Non-pigmented ciliary epithelial cell (primary cell): ENCODE results near the gene OR4P4.

Source experiments
- DNase-seq: peaks from one replicate; pipeline ENCODE4 v3.0.0-alpha.2; 2010; ENCODE audit warnings: low read depth

Gene OR4P4

GRCh38 chr11:55634813-55635212, at the start of gene OR4P4:
Gene OR4P4 (plus strand): TSS chr11:55635113.
- no peak for DNase-seq

GRCh38 chr11:55607545-55607944, 27.4 kb upstream of the OR4P4 start, which contains the start of gene OR4C11:
Gene OR4C11 (minus strand): TSS chr11:55607645. CDS start chr11:55604373, 3,272 bp downstream.
- no peak for DNase-seq

- no peak for DNase-seq
These were observed 10.4 kb upstream of the OR4P4 start for GRCh38 chr11:55624531-55624930.

GRCh38 chr11:55648027-55648426, 13.1 kb downstream of the OR4P4 start, which contains the start of gene OR4S2:
Gene OR4S2 (plus strand): TSS chr11:55648327. CDS start chr11:55650904, 2,577 bp downstream.
- no peak for DNase-seq

GRCh38 chr11:55652560-55652959, 17.6 kb downstream of the OR4P4 start:
- no peak for DNase-seq

GRCh38 chr11:55655096-55655495, 20.2 kb downstream of the OR4P4 start:
- DNase-seq, result no peak

- DNase-seq, result no peak
These were observed 23.2 kb downstream of the OR4P4 start for GRCh38 chr11:55658031-55658573.

GRCh38 chr11:55658608-55659007, 23.7 kb downstream of the OR4P4 start:
- no peak for DNase-seq

GRCh38 chr11:55661901-55662300, 27.0 kb downstream of the OR4P4 start, which contains the start of gene OR4C6:
Gene OR4C6 (plus strand): TSS chr11:55662201. CDS start chr11:55665167, 2,966 bp downstream.
- no peak for DNase-seq

GRCh38 chr11:55669376-55669775, 34.5 kb downstream of the OR4P4 start:
- no peak for DNase-seq

GRCh38 chr11:55673860-55674259, 38.9 kb downstream of the OR4P4 start:
- DNase-seq, result no peak
